HK-2 (cell line): Measurements from ENCODE around the gene SUCO.
A peak's percentile ranks its signal among the peaks of the same experiment; 100 is the strongest.
"Not testable (repeated sequence)": the region's sequence is repeated elsewhere in the genome, so short reads cannot be mapped to it uniquely, and the experiment has no call there.

ENCODE experiments used
- DNase-seq: peaks from one replicate; pipeline ENCODE4 v3.0.0-alpha.2; 2018; ENCODE audit not compliant: unreplicated experiment

Gene SUCO, protein sequence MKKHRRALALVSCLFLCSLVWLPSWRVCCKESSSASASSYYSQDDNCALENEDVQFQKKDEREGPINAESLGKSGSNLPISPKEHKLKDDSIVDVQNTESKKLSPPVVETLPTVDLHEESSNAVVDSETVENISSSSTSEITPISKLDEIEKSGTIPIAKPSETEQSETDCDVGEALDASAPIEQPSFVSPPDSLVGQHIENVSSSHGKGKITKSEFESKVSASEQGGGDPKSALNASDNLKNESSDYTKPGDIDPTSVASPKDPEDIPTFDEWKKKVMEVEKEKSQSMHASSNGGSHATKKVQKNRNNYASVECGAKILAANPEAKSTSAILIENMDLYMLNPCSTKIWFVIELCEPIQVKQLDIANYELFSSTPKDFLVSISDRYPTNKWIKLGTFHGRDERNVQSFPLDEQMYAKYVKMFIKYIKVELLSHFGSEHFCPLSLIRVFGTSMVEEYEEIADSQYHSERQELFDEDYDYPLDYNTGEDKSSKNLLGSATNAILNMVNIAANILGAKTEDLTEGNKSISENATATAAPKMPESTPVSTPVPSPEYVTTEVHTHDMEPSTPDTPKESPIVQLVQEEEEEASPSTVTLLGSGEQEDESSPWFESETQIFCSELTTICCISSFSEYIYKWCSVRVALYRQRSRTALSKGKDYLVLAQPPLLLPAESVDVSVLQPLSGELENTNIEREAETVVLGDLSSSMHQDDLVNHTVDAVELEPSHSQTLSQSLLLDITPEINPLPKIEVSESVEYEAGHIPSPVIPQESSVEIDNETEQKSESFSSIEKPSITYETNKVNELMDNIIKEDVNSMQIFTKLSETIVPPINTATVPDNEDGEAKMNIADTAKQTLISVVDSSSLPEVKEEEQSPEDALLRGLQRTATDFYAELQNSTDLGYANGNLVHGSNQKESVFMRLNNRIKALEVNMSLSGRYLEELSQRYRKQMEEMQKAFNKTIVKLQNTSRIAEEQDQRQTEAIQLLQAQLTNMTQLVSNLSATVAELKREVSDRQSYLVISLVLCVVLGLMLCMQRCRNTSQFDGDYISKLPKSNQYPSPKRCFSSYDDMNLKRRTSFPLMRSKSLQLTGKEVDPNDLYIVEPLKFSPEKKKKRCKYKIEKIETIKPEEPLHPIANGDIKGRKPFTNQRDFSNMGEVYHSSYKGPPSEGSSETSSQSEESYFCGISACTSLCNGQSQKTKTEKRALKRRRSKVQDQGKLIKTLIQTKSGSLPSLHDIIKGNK (N-terminal part only)

GRCh38 chr1:172532700-172533512 lies at the start of gene SUCO:
Gene SUCO (plus strand): TSS chr1:172533150. CDS start chr1:172533436, 286 bp downstream.
- peak; percentile 100 for DNase-seq

DNA sequence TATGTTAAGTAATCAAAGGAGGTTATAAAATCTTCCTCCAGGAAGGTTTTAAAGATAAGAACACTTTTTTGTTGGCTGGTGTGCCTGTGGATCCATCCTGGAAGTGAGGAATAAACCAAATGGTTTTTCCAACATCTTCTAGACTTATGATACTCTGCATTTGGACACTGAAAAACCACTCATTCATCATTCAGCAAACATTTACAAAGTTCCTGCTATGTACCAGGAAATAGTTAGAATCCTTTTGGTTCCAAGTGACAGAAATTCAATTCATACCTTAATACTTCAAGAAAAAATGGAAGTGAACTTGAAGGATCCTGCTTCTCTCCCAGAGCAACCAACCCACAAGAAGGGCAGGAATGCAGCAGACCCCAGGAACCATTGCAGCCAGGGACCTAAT lies 49.5 kb upstream of the SUCO start:
- DNase-seq = no peak

- DNase-seq = no peak
Observed at GRCh38 chr1:172484252-172484651, 48.7 kb upstream of the SUCO start.

GRCh38 chr1:172485626-172486025 lies 47.3 kb upstream of the SUCO start:
- DNase-seq = no peak

DNA sequence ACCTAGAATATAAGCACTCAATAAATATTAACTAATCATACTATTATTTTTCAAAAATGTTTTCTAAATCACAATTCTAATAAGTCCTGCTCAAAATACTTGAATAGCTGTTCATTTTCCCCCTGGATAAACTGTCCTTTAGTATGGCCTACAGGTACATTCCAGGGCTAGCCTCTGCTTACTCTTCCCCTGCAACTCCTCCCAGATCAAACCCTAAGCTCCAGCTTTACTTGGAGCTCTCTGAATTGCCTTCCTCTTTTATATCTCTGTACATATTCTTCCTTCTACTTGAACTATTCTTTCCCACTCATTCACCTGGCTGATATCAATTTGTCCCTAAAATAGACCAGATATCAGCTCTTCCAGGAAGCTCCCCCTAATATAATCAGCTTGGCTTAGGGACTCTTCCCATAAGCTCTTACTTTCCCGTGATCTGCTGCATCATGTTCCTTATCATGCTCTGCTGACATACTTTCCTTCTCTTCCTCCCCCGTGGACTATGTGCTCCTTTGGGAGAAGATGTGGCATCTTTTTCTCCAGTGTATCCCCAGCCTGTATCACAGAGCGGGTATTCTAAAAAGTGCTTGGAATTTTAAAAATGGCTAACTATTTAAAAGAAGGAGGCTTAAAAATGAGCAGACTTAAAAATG lies 46.0 kb upstream of the SUCO start:
- no peak for DNase-seq

DNA sequence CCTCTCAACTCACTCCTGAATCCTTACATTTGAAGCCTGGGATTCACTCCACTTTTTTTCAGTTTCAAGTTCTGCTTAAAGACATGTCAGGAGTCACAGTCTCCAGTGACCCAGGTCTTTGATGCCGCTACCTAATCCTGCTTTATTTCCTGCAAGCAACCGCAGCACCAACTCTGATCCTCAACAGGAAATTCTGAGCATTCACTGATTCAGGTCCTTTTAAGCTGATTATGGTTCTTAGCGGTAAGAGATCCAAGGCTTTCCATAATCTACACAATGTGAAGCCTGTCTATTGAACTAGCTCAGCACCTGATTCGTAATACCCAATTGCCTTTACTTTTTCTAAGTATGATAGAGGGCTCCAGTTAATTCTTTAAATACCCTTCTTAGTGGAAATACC lies 45.4 kb upstream of the SUCO start:
- DNase-seq = no peak

DNA sequence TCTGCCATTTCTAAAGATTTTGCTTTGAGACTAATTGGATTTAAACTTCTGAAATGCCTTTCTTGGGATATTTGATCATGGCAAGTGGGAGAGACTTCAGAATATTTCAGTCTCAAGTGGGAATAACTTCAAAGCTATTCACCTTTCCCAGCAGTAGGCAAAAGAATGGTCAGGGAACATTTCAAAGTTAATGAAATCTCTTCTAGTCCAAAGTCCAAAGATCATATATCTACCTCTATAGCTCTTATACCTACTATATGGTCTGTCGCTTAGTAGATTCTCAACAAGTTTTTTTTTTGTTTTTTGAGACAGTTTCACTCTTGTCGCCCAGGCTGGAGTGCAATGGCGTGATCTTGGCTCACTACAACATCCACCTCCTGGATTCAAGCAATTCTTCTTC lies 44.6 kb upstream of the SUCO start:
- DNase-seq = no peak

DNA sequence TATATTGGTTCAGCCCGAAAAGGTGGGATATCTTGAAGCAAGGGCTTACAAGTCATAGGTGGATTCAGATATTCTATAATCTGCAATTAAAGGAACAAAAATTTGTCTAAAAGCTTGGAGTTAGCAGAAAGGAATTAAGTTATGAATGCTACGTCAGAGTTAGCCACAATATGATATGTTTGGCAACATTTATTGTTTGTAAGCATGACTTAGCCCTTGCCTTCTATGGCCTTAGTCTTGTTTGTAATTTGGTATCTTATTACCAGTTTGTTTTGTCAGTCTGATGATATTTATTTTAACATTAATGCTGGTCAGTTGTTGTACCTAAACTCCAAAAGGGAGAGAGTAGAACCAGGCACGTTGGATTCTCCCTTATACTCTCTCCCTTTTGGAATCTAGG lies 43.1 kb upstream of the SUCO start:
- no peak for DNase-seq

GRCh38 chr1:172492421-172492820 lies 40.5 kb upstream of the SUCO start:
- DNase-seq = no peak

DNA sequence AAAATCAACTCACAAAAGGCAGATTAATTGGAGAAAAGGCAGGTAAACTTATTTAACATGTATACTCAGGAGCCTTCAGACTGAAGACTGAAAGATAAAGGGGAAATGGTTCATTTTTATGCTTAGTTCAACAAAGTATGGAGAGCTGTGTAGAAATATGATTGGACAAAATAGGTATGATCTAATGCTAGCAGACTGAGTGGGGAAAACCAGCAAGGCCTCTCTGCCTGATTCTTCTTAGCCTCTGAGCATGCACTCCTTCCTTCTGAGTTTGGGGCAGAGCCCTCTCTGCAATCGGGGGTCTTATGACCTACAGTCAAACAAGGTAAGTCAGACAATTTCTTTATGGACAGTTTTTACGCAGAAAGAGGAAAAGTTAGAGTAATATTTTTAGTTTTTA lies 38.8 kb upstream of the SUCO start:
- no peak for DNase-seq

- DNase-seq = not testable (repeated sequence)
Observed at GRCh38 chr1:172496127-172496526, 36.8 kb upstream of the SUCO start.

DNA sequence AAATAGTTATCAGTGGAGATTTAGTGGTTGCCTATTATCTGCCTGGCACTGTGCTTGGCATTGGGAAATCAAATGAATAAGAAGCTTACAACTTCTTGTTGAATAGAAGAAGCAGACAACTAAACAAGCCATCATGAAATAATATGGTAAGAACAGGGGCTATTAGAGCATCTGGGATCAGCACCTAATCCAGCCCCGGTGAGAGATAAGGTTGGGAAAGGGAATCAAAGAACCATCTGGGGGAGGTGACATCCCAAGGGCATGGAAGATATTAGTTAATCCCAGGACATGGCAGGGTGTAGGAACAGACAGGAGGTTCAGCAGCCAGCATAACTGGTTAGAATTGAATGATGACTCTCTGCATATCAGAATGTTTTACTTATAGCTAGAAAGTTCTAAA lies 36.3 kb upstream of the SUCO start:
- no peak for DNase-seq

GRCh38 chr1:172497230-172497629 lies 35.7 kb upstream of the SUCO start:
- peak; percentile 18 for DNase-seq

GRCh38 chr1:172498857-172499256 lies 34.1 kb upstream of the SUCO start:
- no peak for DNase-seq

DNA sequence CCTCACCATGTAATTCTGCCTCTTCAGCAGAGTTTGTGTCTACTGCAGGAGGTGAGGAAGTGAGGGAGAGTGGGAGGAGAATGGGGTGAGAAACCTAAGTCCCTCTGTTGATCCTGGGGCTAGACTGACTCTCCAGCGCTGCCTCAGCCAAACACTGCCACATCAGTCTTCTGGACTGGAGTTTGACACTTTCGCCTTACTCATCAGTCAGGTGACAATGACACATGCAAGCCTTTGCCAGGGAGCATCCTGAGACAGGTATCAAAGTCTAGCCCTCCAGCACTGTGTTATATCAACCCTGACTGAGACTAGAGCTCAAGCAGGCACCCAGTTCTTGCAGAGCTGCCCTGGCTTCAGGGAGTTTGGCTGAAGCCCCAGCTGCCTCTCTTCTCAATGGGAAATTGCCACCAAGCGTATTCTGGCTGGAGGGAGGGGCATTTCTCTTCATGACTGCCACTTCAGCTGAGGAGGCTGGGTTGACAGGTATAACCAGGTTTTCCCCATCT lies 33.3 kb upstream of the SUCO start:
- peak; percentile 54 for DNase-seq

- DNase-seq = no peak
Observed at GRCh38 chr1:172500207-172500606, 32.7 kb upstream of the SUCO start.

GRCh38 chr1:172507741-172508140 lies 25.2 kb upstream of the SUCO start:
- DNase-seq = no peak

- no peak for DNase-seq
Observed at GRCh38 chr1:172510479-172510878, 22.5 kb upstream of the SUCO start.

GRCh38 chr1:172512591-172512990 lies 20.4 kb upstream of the SUCO start:
- DNase-seq = no peak

GRCh38 chr1:172513479-172513878 lies 19.5 kb upstream of the SUCO start:
- DNase-seq = no peak

GRCh38 chr1:172514108-172514507 lies 18.8 kb upstream of the SUCO start:
- no peak for DNase-seq
